ENCODE measurements around the gene URB1. TPM values are rescaled to one million over a fixed set of nuclear protein-coding genes. Genes with fewer than 3 reads are reported as not detected.

The URB1 gene
- total and polyA plus RNA-seq, 2 of the 8 experiments (the other 6 are each of a cell fraction or from before 2014, with no cell fraction given): 8.1 to 28.9 TPM

DNA sequence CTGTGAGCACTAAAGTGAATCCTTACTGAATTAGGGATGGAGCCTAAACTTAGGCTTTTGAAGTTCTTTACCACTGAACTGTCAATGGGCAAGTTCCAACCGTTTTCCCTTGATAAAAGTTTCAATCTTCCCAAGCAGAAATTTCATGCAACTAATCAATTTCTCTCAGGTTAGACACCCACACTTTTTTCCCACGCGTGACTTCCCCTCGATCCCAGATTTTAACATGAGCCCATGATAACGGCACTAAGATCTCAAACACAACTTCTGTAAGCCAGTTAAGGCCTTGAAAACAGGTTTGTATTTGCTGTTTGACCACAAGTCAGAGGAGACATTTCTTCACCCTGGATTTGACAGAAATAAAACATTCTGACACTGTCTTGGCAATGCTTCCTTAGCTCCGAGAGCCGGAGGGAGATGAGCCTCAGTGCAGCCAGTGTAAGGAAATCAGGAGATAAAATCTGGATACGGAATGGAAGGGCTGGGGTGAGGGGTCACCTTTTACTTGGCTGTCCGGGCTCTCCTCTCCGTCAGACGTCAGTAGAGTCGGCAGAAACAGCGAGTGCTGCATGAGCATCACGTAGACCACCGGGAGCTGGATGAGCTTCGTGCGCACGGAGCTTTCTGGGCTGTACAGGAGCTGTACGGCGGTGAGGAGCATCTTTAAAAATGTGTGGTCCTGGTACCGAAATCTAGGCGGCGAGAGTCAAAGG, 54.4 kb downstream of the URB1 start:
- 95% methylated on average over 23 of the region's 23 CpGs; no CpG with 5 or more reads in 1 of the 2 experiments for WGBS, 2 experiments (ENCODE audit: extremely low coverage in 1 of 2, insufficient coverage in 1 of 2, insufficient read length in 1 of 2, insufficient replicate concordance in 2 of 2, low coverage in 1 of 2, low lambda C conversion rate in 2 of 2, missing lambda C conversion rate in 1 of 2)
- no peak for FAIRE-seq
- no peak for TF ChIP-seq RXRA (IDR thresholded peaks at IDR 0.05; ENCODE audit: insufficient read depth, low read depth, low read length)
- no peak for TF ChIP-seq CREB1 (IDR thresholded peaks at IDR 0.05)
- no peak for TF ChIP-seq CHD1 (IDR thresholded peaks at IDR 0.05; ENCODE audit: low read depth, low read length)
- TF ChIP-seq JUN (IDR thresholded peaks at IDR 0.05; ENCODE audit: low read depth, low read length): no peak
- TF ChIP-seq JUND (IDR thresholded peaks at IDR 0.05; ENCODE audit: low read length): no peak
- no peak for TF ChIP-seq KDM4A (IDR thresholded peaks at IDR 0.05; ENCODE audit: low read depth, low read length, severe bottlenecking)
- TF ChIP-seq EP300 (IDR thresholded peaks at IDR 0.05; ENCODE audit: borderline replicate concordance in 1 of 2, low read depth in 2 of 2, low read length in 2 of 2): no peak
- no peak for TF ChIP-seq CHD2 (IDR thresholded peaks at IDR 0.05; ENCODE audit: low read length)
- no peak for TF ChIP-seq RFX5 (IDR thresholded peaks at IDR 0.05; ENCODE audit: borderline replicate concordance, low read depth, low read length)
- no peak for TF ChIP-seq BRCA1 (IDR thresholded peaks at IDR 0.05; ENCODE audit: low read depth, low read length)
- no peak for TF ChIP-seq SAP30 (IDR thresholded peaks at IDR 0.05; ENCODE audit: insufficient read depth, insufficient replicate concordance, low read length)
- no peak for TF ChIP-seq SIX5 (IDR thresholded peaks at IDR 0.05; ENCODE audit: low read depth, low read length)
- TF ChIP-seq CTBP2 (IDR thresholded peaks at IDR 0.05; ENCODE audit: borderline replicate concordance, insufficient read depth, insufficient read length, low read length): no peak
- TF ChIP-seq SRF (IDR thresholded peaks at IDR 0.05; ENCODE audit: low read depth, low read length): no peak

More for the DNA sequence above, 54.4 kb downstream of the URB1 start:
- Histone ChIP-seq H3K27me3 (replicated peaks in 1 of 4; ENCODE audit: control insufficient read depth in 3 of 4, extremely low read depth in 1 of 4, insufficient read depth in 3 of 4, low read length in 3 of 4) (no peaks in the 10 kb centered on the region), H3K4me2 (ENCODE audit: insufficient read depth in 1 of 2, low read depth in 2 of 2, low read length in 2 of 2) (no peak overlapping the region), H3K27ac (ENCODE audit: low read depth, low read length) (no peak overlapping the region), H2BK20ac (ENCODE audit: low read length) (no peak overlapping the region), H3K4ac (replicated peaks; ENCODE audit: insufficient read length, low read depth, low read length) (no peak overlapping the region), H3K4me3 (ENCODE audit: extremely low read depth in 1 of 4, insufficient read depth in 2 of 4, low read depth in 3 of 4, low read length in 4 of 4) (no peak overlapping the region), H4K20me1 (replicated peaks in 1 of 2; ENCODE audit: control insufficient read depth in 1 of 2, insufficient read depth in 2 of 2, low read length in 2 of 2) (peaks cover 0 to 6% of the 10 kb centered on the region in 2 experiments), H4K5ac (ENCODE audit: insufficient read length, low read depth, low read length) (no peak overlapping the region), H2BK120ac (replicated peaks; ENCODE audit: low read depth, low read length) (no peak overlapping the region), H4K8ac (ENCODE audit: extremely low read depth, insufficient read depth, low read length) (no peak overlapping the region), H3K36me3 (ENCODE audit: control insufficient read depth in 2 of 4, insufficient read depth in 4 of 4, low read length in 3 of 4) (peaks cover 16 to 67% (median 41%) of the 10 kb centered on the region in 4 experiments), H3K79me1 (ENCODE audit: low read depth, low read length) (no peaks in the 10 kb centered on the region; the same call in 1 of the 2 replicates), H3K23me2 (ENCODE audit: low read depth, low read length) (no peaks in the 10 kb centered on the region), H2AK5ac (ENCODE audit: low read depth, low read length) (no peak overlapping the region), H4K91ac (replicated peaks; ENCODE audit: insufficient read length, low read length) (no peak overlapping the region), H2AFZ (ENCODE audit: low read length) (no peak overlapping the region), H3K18ac (ENCODE audit: extremely low read depth, low read length) (no peak overlapping the region), H3K79me2 (ENCODE audit: control insufficient read depth in 1 of 2, insufficient read depth in 2 of 2, low read length in 2 of 2) (no peaks in the 10 kb centered on the region), H3K56ac (replicated peaks; ENCODE audit: insufficient read length, low read depth, low read length) (no peak overlapping the region), H2BK5ac (ENCODE audit: low read depth, low read length) (no peak overlapping the region), H3K14ac (ENCODE audit: insufficient read length) (no peak overlapping the region), H3K9me3 (ENCODE audit: insufficient read depth in 2 of 2, low read depth in 1 of 2, low read length in 1 of 2) (no peaks in the 10 kb centered on the region), H2BK12ac (ENCODE audit: low read depth, low read length) (no peak overlapping the region), H3K9ac (replicated peaks in 1 of 4; ENCODE audit: extremely low read depth in 1 of 4, low read depth in 3 of 4, low read length in 3 of 4) (no peak overlapping the region), H3K23ac (ENCODE audit: insufficient read length) (no peak overlapping the region), H2BK15ac (ENCODE audit: low read length) (no peak overlapping the region), H3K4me1 (replicated peaks in 1 of 4; ENCODE audit: control insufficient read depth in 3 of 4, insufficient read depth in 4 of 4, low read length in 3 of 4) (peaks cover 0 to 14% (median 3%) of the 10 kb centered on the region in 4 experiments; a peak in 3 of 7 replicates)
- ChIA-PET POLR2A (ENCODE audit: partially characterized antibody) (no interaction called here), CTCF (ENCODE audit: partially characterized antibody) (interaction anchor here (0.7 to 0.8 kb wide), 2 partner anchors 24 to 29 kb away, joined by 3 read pairs; no protein-coding TSS in a partner anchor)
- DNase-seq (ENCODE audit: low read depth in 1 of 2, low spot score in 2 of 2): no peak
